ENCODE data around the gene PAK2.
"Not testable (repeated sequence)": the region's sequence is repeated elsewhere in the genome, so short reads cannot be mapped to it uniquely, and the experiment has no call there.

DNA sequence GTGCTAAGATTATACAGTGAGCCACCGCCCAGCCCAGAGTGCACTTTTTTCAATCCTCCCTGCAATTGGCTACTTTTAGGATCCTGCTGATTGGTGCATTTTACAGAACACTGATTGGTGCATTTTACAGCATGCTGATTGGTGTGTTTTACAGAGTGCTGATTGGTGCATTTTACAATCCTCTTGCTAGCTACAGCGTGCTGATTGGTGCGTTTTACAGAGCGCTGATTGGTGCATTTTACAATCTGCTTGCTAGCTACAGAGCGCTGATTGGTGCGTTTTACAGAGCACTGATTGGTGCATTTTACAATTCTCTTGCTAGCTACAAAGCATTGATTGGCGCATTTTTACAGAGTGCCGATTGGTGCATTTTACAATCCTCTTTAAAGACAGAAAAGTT is 123.3 kb downstream of the PAK2 start:
- TF ChIP-seq, protein P1, sequence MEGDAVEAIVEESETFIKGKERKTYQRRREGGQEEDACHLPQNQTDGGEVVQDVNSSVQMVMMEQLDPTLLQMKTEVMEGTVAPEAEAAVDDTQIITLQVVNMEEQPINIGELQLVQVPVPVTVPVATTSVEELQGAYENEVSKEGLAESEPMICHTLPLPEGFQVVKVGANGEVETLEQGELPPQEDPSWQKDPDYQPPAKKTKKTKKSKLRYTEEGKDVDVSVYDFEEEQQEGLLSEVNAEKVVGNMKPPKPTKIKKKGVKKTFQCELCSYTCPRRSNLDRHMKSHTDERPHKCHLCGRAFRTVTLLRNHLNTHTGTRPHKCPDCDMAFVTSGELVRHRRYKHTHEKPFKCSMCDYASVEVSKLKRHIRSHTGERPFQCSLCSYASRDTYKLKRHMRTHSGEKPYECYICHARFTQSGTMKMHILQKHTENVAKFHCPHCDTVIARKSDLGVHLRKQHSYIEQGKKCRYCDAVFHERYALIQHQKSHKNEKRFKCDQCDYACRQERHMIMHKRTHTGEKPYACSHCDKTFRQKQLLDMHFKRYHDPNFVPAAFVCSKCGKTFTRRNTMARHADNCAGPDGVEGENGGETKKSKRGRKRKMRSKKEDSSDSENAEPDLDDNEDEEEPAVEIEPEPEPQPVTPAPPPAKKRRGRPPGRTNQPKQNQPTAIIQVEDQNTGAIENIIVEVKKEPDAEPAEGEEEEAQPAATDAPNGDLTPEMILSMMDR (conservative IDR thresholded peaks at IDR 0.05; ENCODE audit: low read depth in 2 of 2): not testable (repeated sequence)
- TF ChIP-seq POLR2AphosphoS5 (IDR thresholded peaks at IDR 0.05; ENCODE audit: low read depth); EZH2phosphoT487 (IDR thresholded peaks at IDR 0.05; ENCODE audit: unreplicated experiment); EZH2 (IDR thresholded peaks at IDR 0.05; ENCODE audit: low read depth, unreplicated experiment); ZNF331 (CRISPR knock-in tag; IDR thresholded peaks at IDR 0.05; ENCODE audit: low read depth); CREB1 (CRISPR knock-in tag; IDR thresholded peaks at IDR 0.05; ENCODE audit: low read depth); JUNB (IDR thresholded peaks at IDR 0.05; ENCODE audit: unreplicated experiment); STAT1 (IDR thresholded peaks at IDR 0.05; ENCODE audit: unreplicated experiment); NANOG (IDR thresholded peaks at IDR 0.05; ENCODE audit: borderline replicate concordance); ZNF114 (CRISPR knock-in tag; IDR thresholded peaks at IDR 0.05): not testable (repeated sequence)
- TF ChIP-seq, protein P2, sequence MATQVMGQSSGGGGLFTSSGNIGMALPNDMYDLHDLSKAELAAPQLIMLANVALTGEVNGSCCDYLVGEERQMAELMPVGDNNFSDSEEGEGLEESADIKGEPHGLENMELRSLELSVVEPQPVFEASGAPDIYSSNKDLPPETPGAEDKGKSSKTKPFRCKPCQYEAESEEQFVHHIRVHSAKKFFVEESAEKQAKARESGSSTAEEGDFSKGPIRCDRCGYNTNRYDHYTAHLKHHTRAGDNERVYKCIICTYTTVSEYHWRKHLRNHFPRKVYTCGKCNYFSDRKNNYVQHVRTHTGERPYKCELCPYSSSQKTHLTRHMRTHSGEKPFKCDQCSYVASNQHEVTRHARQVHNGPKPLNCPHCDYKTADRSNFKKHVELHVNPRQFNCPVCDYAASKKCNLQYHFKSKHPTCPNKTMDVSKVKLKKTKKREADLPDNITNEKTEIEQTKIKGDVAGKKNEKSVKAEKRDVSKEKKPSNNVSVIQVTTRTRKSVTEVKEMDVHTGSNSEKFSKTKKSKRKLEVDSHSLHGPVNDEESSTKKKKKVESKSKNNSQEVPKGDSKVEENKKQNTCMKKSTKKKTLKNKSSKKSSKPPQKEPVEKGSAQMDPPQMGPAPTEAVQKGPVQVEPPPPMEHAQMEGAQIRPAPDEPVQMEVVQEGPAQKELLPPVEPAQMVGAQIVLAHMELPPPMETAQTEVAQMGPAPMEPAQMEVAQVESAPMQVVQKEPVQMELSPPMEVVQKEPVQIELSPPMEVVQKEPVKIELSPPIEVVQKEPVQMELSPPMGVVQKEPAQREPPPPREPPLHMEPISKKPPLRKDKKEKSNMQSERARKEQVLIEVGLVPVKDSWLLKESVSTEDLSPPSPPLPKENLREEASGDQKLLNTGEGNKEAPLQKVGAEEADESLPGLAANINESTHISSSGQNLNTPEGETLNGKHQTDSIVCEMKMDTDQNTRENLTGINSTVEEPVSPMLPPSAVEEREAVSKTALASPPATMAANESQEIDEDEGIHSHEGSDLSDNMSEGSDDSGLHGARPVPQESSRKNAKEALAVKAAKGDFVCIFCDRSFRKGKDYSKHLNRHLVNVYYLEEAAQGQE (IDR thresholded peaks at IDR 0.05; ENCODE audit: unreplicated experiment): not testable (repeated sequence)
- TF ChIP-seq, protein P3, sequence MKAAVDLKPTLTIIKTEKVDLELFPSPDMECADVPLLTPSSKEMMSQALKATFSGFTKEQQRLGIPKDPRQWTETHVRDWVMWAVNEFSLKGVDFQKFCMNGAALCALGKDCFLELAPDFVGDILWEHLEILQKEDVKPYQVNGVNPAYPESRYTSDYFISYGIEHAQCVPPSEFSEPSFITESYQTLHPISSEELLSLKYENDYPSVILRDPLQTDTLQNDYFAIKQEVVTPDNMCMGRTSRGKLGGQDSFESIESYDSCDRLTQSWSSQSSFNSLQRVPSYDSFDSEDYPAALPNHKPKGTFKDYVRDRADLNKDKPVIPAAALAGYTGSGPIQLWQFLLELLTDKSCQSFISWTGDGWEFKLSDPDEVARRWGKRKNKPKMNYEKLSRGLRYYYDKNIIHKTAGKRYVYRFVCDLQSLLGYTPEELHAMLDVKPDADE (IDR thresholded peaks at IDR 0.05): not testable (repeated sequence)

All from GM23338 (cell line).